Activated gamma-delta T cell treated with anti-CD3 and anti-CD28 coated beads, Interleukin-2, amount 50 U/mL, for 16 hours (primary cell): ENCODE data around the gene COX7B2.

Source experiments
- DNase-seq: peaks from one replicate; pipeline ENCODE4 v3.0.0-alpha.2; 2020; ENCODE audit warnings: low read depth

Gene COX7B2

DNA sequence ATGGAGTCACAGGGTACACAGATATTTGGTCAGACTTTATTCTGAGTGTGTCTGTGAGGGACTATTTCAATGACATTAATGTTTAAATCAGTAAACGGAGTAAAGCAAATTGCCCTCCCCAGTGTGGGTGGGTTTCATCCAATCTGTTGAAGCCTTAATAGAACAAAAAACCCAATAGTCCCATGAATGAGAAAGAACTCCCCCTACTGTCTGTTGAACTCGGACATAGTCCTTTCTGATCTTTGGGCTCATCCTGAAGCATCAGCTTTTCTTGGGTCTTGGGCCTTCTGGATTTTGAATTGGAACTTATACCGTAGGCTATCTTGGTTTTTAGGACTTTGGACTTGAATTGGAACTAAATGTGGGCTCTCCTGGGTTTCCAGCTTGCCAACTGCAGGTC lies 193.6 kb downstream of the COX7B2 start:
- no peak for DNase-seq

DNA sequence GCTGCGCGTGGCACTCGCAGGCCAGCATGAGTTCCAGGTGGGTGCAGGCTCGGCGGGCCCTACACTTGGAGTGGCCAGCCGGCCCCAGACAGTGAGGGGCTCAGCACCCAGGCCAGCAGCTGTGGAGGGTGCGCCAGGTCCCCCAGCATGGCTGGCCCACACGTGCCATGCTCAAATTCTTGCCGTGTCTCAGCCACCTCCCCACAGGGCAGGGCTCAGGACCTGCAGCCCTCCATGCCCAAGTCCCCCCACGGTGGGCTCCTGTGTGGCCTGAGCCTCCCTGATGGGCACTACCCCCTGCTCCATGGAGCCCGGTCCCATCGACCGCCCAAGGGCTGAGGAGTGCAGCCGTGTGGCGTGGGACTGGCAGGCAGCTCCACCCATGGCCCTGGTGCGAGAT lies 210.2 kb downstream of the COX7B2 start:
- no peak for DNase-seq
